ENCODE results near the gene EFHB. TPM values are rescaled to one million over a fixed set of nuclear protein-coding genes. Genes with fewer than 3 reads are reported as not detected.
A peak's percentile ranks its signal among the peaks of the same experiment; 100 is the strongest.

Gene EFHB
- total RNA-seq, 1 donor from 2014 or later: 5.6 TPM

DNA sequence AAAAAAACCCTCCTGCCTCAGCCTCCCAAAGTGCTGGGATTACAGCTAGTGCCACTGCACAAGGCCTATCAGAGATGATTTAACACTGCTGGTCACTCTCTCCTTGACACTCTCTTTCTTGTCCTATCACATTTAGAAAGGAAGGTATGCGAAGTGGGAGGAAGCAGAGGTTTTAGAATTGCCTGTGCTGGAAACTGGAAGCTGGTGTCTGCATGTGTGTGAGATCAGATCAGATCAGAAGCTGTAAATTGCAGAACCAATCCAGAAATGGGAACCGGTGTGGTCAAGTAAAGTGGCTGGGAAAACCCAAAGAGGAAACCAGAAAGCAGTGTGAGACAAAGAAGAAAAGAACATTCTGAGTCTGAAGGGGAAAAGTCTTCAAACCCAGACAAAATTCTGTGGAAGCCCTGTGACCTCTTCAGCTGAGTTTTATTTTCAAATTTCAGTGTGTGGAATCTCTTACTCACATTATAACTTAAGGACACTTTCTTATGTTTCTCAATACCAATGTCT lies 2.8 kb downstream of the EFHB start:
- no peaks in the 10 kb centered on the region for H3K9me3 ChIP-seq
- H3K4me1 ChIP-seq: no peaks in the 10 kb centered on the region
- H3K27me3 ChIP-seq (ENCODE audit: low read depth): no peaks in the 10 kb centered on the region
- H3K4me3 ChIP-seq: no peak overlapping the region
- intact Hi-C loops (cut with DNase I): no loop called here
- peak; percentile 73 to 77 for ATAC-seq
- TF ChIP-seq, protein P1, sequence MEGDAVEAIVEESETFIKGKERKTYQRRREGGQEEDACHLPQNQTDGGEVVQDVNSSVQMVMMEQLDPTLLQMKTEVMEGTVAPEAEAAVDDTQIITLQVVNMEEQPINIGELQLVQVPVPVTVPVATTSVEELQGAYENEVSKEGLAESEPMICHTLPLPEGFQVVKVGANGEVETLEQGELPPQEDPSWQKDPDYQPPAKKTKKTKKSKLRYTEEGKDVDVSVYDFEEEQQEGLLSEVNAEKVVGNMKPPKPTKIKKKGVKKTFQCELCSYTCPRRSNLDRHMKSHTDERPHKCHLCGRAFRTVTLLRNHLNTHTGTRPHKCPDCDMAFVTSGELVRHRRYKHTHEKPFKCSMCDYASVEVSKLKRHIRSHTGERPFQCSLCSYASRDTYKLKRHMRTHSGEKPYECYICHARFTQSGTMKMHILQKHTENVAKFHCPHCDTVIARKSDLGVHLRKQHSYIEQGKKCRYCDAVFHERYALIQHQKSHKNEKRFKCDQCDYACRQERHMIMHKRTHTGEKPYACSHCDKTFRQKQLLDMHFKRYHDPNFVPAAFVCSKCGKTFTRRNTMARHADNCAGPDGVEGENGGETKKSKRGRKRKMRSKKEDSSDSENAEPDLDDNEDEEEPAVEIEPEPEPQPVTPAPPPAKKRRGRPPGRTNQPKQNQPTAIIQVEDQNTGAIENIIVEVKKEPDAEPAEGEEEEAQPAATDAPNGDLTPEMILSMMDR (IDR thresholded peaks at IDR 0.05): no peak
- no peak for DNase-seq
- no peaks in the 10 kb centered on the region for H3K36me3 ChIP-seq
- H3K27ac ChIP-seq: no peak overlapping the region

DNA sequence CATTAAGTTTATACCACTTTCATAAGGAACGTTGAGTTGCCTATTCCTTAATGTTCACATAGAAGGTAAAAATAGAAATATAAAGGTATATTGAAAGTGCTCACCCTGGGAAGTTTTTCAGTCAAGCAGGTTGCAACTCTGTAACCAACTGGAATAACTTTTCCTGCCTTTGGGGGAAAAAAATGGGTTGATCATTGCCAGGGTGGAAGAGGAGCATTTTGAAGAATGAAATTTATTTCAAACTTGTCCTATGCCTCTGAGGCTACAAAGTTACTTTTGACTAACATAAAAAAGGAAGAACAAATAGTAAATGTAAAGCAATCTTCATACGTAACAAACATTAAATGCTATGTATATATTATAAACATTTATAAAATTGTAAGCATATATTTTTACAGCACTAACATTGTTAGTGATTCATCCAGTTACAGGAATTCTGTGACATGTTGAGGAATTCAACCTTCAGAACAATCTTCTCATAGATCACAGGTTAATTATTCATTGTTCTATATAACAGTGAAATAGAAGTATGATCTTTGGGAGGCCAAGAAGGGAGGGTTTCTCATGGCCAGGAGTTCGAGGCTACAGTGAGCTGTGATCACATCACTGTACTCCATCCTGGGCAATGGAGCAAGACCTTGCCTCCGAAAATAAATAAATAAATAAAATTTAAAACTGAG lies 13.5 kb downstream of the EFHB start:
- Histone ChIP-seq H3K9me3 (no peaks in the 10 kb centered on the region), H3K4me3 (no peak overlapping the region), H3K4me1 (no peaks in the 10 kb centered on the region), H3K27ac (no peak overlapping the region), H3K27me3 (ENCODE audit: low read depth) (no peaks in the 10 kb centered on the region), H3K36me3 (no peaks in the 10 kb centered on the region)
- intact Hi-C loops (cut with DNase I): no loop called here
- TF ChIP-seq, protein P1 (IDR thresholded peaks at IDR 0.05): no peak
- DNase-seq (no peak), ATAC-seq (no peak)

DNA sequence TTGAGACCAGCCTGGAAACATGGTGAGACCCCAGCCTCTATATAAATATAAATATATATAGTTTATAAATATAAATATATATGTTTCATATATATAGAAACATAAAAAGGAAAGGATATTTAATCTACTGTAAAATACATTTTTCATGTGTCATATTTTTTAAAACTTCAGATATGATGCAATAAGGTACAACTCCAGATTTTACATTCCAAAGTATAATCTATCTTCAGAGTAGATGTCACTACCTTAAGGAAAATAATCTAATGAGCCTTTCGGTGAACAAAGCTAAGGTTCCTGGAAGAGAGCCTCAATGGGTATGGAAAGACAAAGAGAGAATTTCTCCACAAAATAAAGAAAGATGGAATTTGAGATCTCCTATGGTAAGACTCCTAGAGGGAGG lies 16.9 kb downstream of the EFHB start:
- no peak overlapping the region for H3K27ac ChIP-seq
- TF ChIP-seq, protein P1 (IDR thresholded peaks at IDR 0.05): no peak
- no peak overlapping the region for H3K4me3 ChIP-seq
- no peaks in the 10 kb centered on the region for H3K27me3 ChIP-seq (ENCODE audit: low read depth)
- no peaks in the 10 kb centered on the region for H3K4me1 ChIP-seq
- H3K36me3 ChIP-seq: no peaks in the 10 kb centered on the region
- H3K9me3 ChIP-seq: peaks cover 11% of the 10 kb centered on the region
- no peak for ATAC-seq
- DNase-seq: no peak
- intact Hi-C loops (cut with DNase I): no loop called here

DNA sequence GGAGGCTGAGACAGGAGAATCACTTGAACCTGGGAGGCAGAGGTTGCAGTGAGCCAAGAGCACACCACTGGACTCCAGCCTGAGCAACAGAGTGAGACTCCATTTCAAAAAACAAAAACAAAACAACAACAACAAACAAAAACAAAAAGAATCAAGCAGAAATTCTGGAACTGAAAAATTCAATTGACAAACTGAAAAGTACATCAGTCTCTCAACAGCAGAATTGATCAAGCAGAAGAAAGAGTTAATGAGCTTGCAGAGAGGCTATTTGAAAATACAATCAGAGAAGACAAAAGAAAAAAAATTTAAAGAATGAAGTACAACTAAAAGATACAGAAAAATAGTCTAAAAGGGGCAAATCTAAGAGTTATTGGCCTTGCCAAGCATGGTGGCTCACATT lies 22.6 kb downstream of the EFHB start:
- Histone ChIP-seq H3K27me3 (ENCODE audit: low read depth) (no peaks in the 10 kb centered on the region), H3K4me1 (no peaks in the 10 kb centered on the region), H3K4me3 (no peak overlapping the region), H3K9me3 (peaks cover 17% of the 10 kb centered on the region), H3K27ac (no peak overlapping the region), H3K36me3 (no peaks in the 10 kb centered on the region)
- TF ChIP-seq, protein P1 (IDR thresholded peaks at IDR 0.05): no peak
- no peak for DNase-seq
- intact Hi-C loops (cut with DNase I): no loop called here
- no peak for ATAC-seq

DNA sequence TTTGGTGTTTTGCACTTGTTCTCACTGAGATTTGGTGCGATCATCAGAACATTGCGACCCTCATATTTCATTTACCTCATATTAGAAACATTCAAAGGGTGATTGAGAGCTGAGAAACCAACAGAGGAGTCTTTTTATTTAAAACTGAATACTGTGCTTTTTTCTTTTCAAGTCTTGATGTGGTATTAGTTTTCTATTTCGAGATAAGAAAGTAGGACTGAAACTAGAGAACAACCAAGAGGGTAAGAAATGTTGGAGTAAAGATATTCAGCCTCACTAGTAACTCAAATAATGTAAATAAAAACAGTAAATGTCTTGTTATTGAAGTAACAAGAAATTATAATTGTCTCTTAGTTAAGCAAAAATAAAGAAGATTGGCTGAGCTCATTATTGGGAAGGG lies 26.5 kb downstream of the EFHB start:
- no peaks in the 10 kb centered on the region for H3K36me3 ChIP-seq
- ATAC-seq: no peak
- H3K4me3 ChIP-seq: no peak overlapping the region
- intact Hi-C loops (cut with DNase I): no loop called here
- DNase-seq: no peak
- no peak overlapping the region for H3K27ac ChIP-seq
- TF ChIP-seq, protein P1 (IDR thresholded peaks at IDR 0.05): no peak
- H3K9me3 ChIP-seq: peaks cover 6% of the 10 kb centered on the region
- no peaks in the 10 kb centered on the region for H3K27me3 ChIP-seq (ENCODE audit: low read depth)
- no peaks in the 10 kb centered on the region for H3K4me1 ChIP-seq

Measured in lower lobe of right lung (tissue), 2 donors.